Activated CD4-positive, alpha-beta T cell treated with anti-CD3 and anti-CD28 coated beads, Interleukin-2, amount 50 U/mL, for 24 hours (primary cell): Measurements from ENCODE around the gene PEF1.

Experiments
- DNase-seq, 2 donors: peaks; one replicate each; pipeline ENCODE4 v3.0.0-alpha.2; 2020; ENCODE audit warnings: low read depth in 1 of 2, low spot score in 1 of 2

PEF1 gene

GRCh38 chr1:31671561-31672201 lies 27.0 kb upstream of the PEF1 start:
- DNase-seq = no peak

GRCh38 chr1:31671147-31671546 lies 26.5 kb upstream of the PEF1 start:
- no peak for DNase-seq

- no peak for DNase-seq
Observed at GRCh38 chr1:31670593-31670964, 25.9 kb upstream of the PEF1 start.

GRCh38 chr1:31669786-31670592 lies 25.3 kb upstream of the PEF1 start:
- DNase-seq = no peak

GRCh38 chr1:31669433-31669785 lies 24.7 kb upstream of the PEF1 start:
- no peak for DNase-seq

GRCh38 chr1:31668303-31668883 lies 23.7 kb upstream of the PEF1 start:
- no peak for DNase-seq

- no peak for DNase-seq
Observed at GRCh38 chr1:31667065-31667785, 22.5 kb upstream of the PEF1 start.

- DNase-seq = no peak
Observed at GRCh38 chr1:31666263-31666963, 21.7 kb upstream of the PEF1 start.

GRCh38 chr1:31665234-31665878 lies 20.7 kb upstream of the PEF1 start:
- no peak for DNase-seq

GRCh38 chr1:31664528-31664927 lies 19.9 kb upstream of the PEF1 start:
- DNase-seq = no peak

GRCh38 chr1:31663622-31664452 lies 19.2 kb upstream of the PEF1 start:
- DNase-seq = peak; percentile 48 to 51

GRCh38 chr1:31662463-31662862 lies 17.8 kb upstream of the PEF1 start:
- DNase-seq = no peak

- DNase-seq = no peak
Observed at GRCh38 chr1:31661856-31662255, 17.2 kb upstream of the PEF1 start.

- DNase-seq = no peak
Observed at GRCh38 chr1:31660871-31661455, 16.3 kb upstream of the PEF1 start.

GRCh38 chr1:31659889-31660288 lies 15.2 kb upstream of the PEF1 start:
- no peak for DNase-seq

GRCh38 chr1:31658721-31659120 lies 14.0 kb upstream of the PEF1 start:
- DNase-seq = no peak

GRCh38 chr1:31657972-31658510 lies 13.4 kb upstream of the PEF1 start:
- DNase-seq = no peak

- DNase-seq = no peak
Observed at GRCh38 chr1:31657020-31657804, 12.5 kb upstream of the PEF1 start.
